GM10266 (cell line): ENCODE data around the gene BBS12.
"Not testable (repeated sequence)": the region's sequence is repeated elsewhere in the genome, so short reads cannot be mapped to it uniquely, and the experiment has no call there.

Experiments
- DNase-seq: peaks from one replicate; pipeline ENCODE4 v3.0.0; 2012; ENCODE audit errors: extremely low spot score
- CTCF ChIP-seq: IDR thresholded peaks from 2 replicates; pipeline ENCODE4 v1.5.1; 2012; ENCODE audit warnings: mild to moderate bottlenecking, low read depth; ENCODE audit not compliant: control insufficient read depth, insufficient read depth; ENCODE audit errors: missing control alignments

Gene BBS12

GRCh38 chr4:122783301-122784215 lies 51.1 kb downstream of the BBS12 start:
- DNase-seq, result no peak

GRCh38 chr4:122784261-122784660 lies 51.8 kb downstream of the BBS12 start:
- TF ChIP-seq CTCF, result no peak

More at GRCh38 chr4:122783301-122784215, 51.1 kb downstream of the BBS12 start:
- no peak for TF ChIP-seq CTCF

GRCh38 chr4:122785099-122785498 lies 52.6 kb downstream of the BBS12 start:
- no peak for DNase-seq
- no peak for TF ChIP-seq CTCF

More at GRCh38 chr4:122784261-122784660, 51.8 kb downstream of the BBS12 start:
- no peak for DNase-seq

GRCh38 chr4:122786296-122786695 lies 53.8 kb downstream of the BBS12 start:
- DNase-seq, result not testable (repeated sequence)

- DNase-seq, result not testable (repeated sequence)
Observed at GRCh38 chr4:122786920-122787319, 54.4 kb downstream of the BBS12 start.

GRCh38 chr4:122787940-122788339 lies 55.4 kb downstream of the BBS12 start:
- DNase-seq, result no peak

GRCh38 chr4:122788935-122789334 lies 56.4 kb downstream of the BBS12 start:
- no peak for DNase-seq
- TF ChIP-seq CTCF, result no peak

More at GRCh38 chr4:122787940-122788339, 55.4 kb downstream of the BBS12 start:
- no peak for TF ChIP-seq CTCF

- TF ChIP-seq CTCF, result no peak
- DNase-seq, result no peak
Observed at GRCh38 chr4:122793811-122794210, 61.3 kb downstream of the BBS12 start.
